Uterus (tissue), 4 donors: ENCODE results near the gene NCF1. TPM values are rescaled to one million over a fixed set of nuclear protein-coding genes. Genes with fewer than 3 reads are reported as not detected.
"Not testable (repeated sequence)": the region's sequence is repeated elsewhere in the genome, so short reads cannot be mapped to it uniquely, and the experiment has no call there.

Experiments used
- DNase-seq, 2 donors: peaks; one replicate each; pipeline ENCODE4 v3.0.0-alpha.2; 2019 to 2020
- H3K27ac ChIP-seq, 2 donors: fragments of 200-600 bp; sonication (generic); 1 replicate in 1 of 2; 2 replicates in 1 of 2; pipeline ENCODE4 v1.5.1; 2016 to 2018
- H3K27me3 ChIP-seq, 2 donors: fragments of 200-600 bp; sonication (generic); one replicate each; pipeline ENCODE4 v1.5.1; 2018 to 2019; ENCODE audit warnings: control low read depth in 1 of 2
- H3K36me3 ChIP-seq, 2 donors: fragments of 200-600 bp; sonication (generic); one replicate each; pipeline ENCODE4 v1.5.1; 2019; ENCODE audit warnings: control low read depth in 1 of 2
- H3K4me1 ChIP-seq, 2 donors: fragments of 200-600 bp; sonication (generic); one replicate each; pipeline ENCODE4 v1.5.1; 2018 to 2019; ENCODE audit warnings: control low read depth in 1 of 2
- H3K4me3 ChIP-seq, 2 donors: fragments of 200-600 bp; sonication (generic); 1 replicate in 1 of 2; 2 replicates in 1 of 2; pipeline ENCODE4 v1.5.1; 2018 to 2019; ENCODE audit warnings: mild to moderate bottlenecking in 1 of 2
- H3K9me3 ChIP-seq, 2 donors: fragments of 200-600 bp; sonication (generic); one replicate each; pipeline ENCODE4 v1.5.1; 2019; ENCODE audit warnings: control low read depth in 1 of 2
- CTCF ChIP-seq, 4 experiments: fragments of 200-600 bp in 2 of 4; fragments of 450-650 bp in 2 of 4; sonication (generic) in 2 of 4; IDR thresholded peaks; one replicate each; pipeline ENCODE4 v1.5.1; 2016 to 2019; ENCODE audit warnings: antibody characterized with exemption in 4 of 4, mild to moderate bottlenecking in 2 of 4, moderate library complexity in 1 of 4
- POLR2A ChIP-seq, 2 donors: fragments of 450-650 bp; IDR thresholded peaks; one replicate each; pipeline ENCODE4 v1.6.1; 2016; ENCODE audit warnings: antibody characterized with exemption in 2 of 2, mild to moderate bottlenecking in 1 of 2, moderate library complexity in 1 of 2
- intact Hi-C: fragments of 100-400 bp; cut with DNase I; formaldehyde crosslinking; loops from one replicate; pipeline ENCODE4 v1.15.1; 2023; ENCODE audit warnings: low total_unique reads
- total RNA-seq, 4 donors: library from RNA; depleted of rRNA in 3 of 4; stranded (reverse); fragments of >200 nt in 3 of 4; gene quantifications; one replicate each; pipeline versions ENCODE4 v1.1.0 to v1.2.4, GENCODE V29; 2014 to 2023
- donor health status: DM: yes; HTN: yes; CAD: no.

Gene NCF1
- 10 to 100 TPM in 1 of 4 donors, 1 to 10 TPM in 1, under 1 TPM in 1, not detected in 1; 0.55 to 21.0 (median 1.1) TPM for total RNA-seq

DNA sequence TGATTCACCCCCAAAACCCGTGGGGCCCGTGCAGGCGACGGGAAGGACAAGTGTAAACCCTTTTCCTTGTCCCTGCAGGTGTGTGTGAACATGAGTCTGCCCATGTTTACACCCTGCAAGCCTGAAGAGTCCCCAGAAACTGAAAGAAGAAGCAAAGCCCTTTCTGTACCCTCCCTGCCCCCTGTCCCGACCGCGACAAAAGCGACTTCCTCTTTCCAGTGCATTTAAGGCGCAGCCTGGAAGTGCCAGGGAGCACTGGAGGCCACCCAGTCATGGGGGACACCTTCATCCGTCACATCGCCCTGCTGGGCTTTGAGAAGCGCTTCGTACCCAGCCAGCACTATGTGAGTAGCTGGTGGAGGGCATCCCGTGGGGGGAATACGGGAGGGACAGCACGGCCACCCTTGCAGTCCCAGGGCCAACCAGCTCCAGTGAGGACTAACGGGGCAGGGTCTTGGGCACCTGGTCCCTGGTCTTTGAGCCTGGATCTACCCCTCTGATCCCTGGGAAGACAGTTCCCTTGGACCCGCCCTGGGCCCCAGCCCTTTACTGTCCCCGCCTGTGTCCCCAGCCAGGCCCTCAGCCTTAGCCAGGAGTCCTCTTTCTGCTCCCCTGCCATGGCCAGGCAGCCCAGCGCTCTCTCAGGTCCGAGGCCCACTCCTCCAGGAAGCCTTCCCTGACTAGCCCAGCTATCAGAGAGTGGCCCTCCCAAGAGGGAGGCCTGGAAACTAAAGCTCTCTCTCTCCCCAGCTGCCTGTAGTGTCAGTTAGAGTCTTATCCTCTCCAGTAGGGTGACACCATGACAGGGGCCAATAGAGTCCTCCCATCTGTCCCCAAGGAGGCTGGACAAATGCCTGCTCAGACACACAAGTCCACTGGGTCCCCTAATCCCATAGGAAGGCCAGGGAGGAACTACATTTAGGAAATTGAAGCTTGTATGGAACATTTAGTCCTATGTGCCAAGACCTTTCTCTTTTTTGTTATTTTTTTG is at the start of gene NCF1:
Gene NCF1, plus strand, starts transcription at position 252 of the 991 bp plus-strand sequence. Its CDS starts 21 bp downstream, at position 273.
- H3K4me1 ChIP-seq, H3K27me3 ChIP-seq, H3K27ac ChIP-seq, intact Hi-C loops, H3K9me3 ChIP-seq, DNase-seq, H3K4me3 ChIP-seq, H3K36me3 ChIP-seq: not testable (repeated sequence)

GRCh38 chr7:74725840-74726239 is 48.0 kb upstream of the NCF1 start:
- Histone ChIP-seq H3K36me3 (no peaks in the 10 kb centered on the region), H3K4me3 (no peak overlapping the region), H3K27ac (no peak overlapping the region), H3K4me1 (no peaks in the 10 kb centered on the region), H3K27me3 (no peaks in the 10 kb centered on the region), H3K9me3 (no peaks in the 10 kb centered on the region)
- TF ChIP-seq CTCF (IDR thresholded peaks at IDR 0.05) (no peak), POLR2A (IDR thresholded peaks at IDR 0.05) (no peak)
- intact Hi-C loops: no loop called here
- no peak for DNase-seq

DNA sequence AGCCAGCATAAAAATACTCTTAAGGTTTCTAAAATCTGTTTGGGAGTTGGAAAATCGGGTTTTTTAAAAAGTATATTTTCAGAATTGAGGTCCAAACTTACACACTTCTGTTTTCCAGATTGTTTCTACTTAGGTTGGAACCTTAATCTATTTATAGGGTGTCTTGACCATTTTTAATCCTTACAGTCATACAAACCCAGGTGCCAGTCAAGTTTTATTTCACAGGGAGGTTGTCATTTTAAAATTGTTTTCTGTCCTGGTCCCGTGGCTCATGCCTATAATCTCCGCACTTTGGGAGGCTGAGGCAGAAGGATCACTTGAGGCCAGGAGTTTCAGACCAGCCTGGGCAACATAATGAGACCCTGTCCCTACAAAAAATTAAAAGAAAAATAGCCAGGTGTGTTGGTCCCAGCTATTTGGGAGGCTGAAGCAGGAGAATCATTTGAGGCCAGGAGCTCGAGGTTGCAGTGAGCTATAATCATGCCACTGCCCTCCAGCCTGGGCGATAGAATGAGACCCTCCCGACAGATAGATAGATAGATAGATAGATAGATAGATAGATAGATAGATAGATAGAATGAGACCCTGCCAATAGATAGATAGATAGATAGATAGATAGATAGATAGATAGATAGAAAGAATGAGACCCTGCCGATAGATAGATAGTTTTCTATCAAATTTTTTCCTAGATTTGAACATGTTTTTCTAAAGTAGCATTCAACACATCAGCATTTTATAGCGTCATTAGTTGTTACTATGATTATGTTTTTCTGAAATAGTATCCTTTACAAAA is 47.3 kb upstream of the NCF1 start:
- no peaks in the 10 kb centered on the region for H3K27me3 ChIP-seq
- no peak for DNase-seq
- no peaks in the 10 kb centered on the region for H3K4me1 ChIP-seq
- no peak overlapping the region for H3K27ac ChIP-seq
- intact Hi-C loops: no loop called here
- no peak overlapping the region for H3K4me3 ChIP-seq
- no peaks in the 10 kb centered on the region for H3K9me3 ChIP-seq
- H3K36me3 ChIP-seq: no peaks in the 10 kb centered on the region
- TF ChIP-seq CTCF (IDR thresholded peaks at IDR 0.05): no peak
- no peak for TF ChIP-seq POLR2A (IDR thresholded peaks at IDR 0.05)

- H3K27me3 ChIP-seq, H3K4me3 ChIP-seq, DNase-seq, H3K4me1 ChIP-seq, intact Hi-C loops, H3K27ac ChIP-seq, H3K36me3 ChIP-seq, H3K9me3 ChIP-seq: not testable (repeated sequence)
These were observed 45.1 kb upstream of the NCF1 start for GRCh38 chr7:74728686-74729085.

GRCh38 chr7:74730186-74730585 is 43.6 kb upstream of the NCF1 start:
- H3K27ac ChIP-seq, intact Hi-C loops, H3K9me3 ChIP-seq, H3K36me3 ChIP-seq, H3K27me3 ChIP-seq, H3K4me1 ChIP-seq, H3K4me3 ChIP-seq, DNase-seq: not testable (repeated sequence)

DNA sequence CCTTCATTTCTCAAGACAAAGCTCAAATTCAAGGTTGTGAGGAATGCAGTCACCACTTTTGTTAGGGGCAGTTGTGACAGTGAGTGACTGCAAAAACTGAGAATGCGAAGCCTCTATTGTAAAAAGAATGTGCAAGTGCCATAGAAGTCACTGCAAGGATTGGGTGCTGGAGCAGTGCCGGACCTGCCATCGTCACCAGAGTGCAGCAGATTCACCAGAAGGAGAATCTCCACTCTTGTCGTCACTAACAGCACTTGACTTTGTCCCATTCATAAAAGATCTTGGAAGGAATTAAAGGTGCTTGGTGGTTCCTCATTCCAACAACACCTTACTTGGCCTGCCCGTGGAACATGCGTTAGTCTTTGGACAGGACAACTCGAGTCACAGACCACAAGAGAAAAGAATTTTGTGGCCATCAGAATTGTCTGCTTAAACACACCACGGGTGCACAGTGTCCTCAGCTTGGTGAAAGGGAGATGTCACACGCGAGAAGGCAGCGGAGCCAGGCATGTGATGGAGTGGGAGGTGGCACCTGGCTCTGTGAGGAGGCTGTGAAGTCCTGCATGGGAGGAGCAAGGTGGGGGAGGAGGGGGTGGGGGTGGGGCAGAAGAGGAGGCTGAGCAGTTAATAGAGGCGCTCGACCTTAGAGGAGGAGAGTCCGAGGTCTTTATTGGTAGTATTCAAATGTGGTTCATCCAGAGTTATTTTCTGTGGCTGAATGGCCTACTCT is 33.7 kb upstream of the NCF1 start:
- H3K9me3 ChIP-seq, intact Hi-C loops, H3K4me1 ChIP-seq, DNase-seq, H3K4me3 ChIP-seq, H3K27me3 ChIP-seq, H3K27ac ChIP-seq, H3K36me3 ChIP-seq: not testable (repeated sequence)

DNA sequence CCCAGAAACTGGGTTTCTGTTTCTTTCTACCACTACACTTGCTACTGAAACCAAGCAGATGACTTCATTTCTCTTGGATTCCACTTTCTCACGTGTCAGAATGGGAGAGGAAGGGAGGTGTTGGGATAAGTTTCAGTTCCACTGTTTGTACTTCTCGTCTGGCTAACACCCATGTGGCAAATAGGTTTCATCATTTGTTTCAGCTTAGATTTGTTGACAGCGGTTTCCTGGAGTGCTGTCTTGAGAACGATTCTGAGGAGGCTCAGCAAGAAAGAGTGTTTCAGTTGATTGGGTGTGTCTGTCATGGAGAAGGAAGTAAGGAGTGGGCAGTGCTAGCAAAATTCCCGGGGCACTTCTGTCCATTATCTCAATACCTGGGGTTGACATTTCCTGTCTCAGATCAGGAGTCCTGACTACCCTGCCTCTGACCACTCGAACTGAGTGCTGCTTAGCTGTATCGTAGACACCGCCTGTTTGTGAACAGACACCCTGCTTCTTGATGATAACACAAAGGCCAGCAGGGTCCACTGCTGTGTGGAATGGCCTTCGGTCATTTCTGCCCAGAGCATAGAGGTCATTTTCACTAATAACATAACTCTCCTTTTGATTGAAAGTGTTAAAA is 29.8 kb upstream of the NCF1 start:
- intact Hi-C loops, H3K4me1 ChIP-seq, H3K9me3 ChIP-seq, H3K27me3 ChIP-seq, H3K4me3 ChIP-seq, H3K36me3 ChIP-seq, DNase-seq, H3K27ac ChIP-seq: not testable (repeated sequence)

GRCh38 chr7:74753921-74754482 is 19.8 kb upstream of the NCF1 start:
- intact Hi-C loops, H3K27me3 ChIP-seq, H3K4me3 ChIP-seq, H3K9me3 ChIP-seq, H3K27ac ChIP-seq, H3K4me1 ChIP-seq, H3K36me3 ChIP-seq, DNase-seq: not testable (repeated sequence)

DNA sequence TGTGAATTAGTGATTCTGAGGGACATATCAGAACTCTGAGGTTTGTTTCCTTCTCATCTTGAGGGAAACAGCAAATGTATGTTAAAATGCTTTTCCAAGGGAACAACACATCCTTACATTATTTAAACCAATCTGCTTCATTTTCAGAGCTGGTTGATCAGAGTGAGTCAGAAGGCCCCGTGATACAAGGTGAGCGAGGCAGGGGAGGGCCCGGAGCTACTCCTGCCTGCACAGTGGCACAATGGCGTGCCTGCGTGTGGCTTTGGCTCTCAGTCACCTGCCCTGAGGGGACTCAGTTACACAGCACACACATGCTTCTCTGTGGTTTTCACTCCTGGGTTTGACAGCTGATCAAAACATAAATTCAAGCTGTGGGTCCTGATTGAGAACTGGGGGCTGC is 17.1 kb upstream of the NCF1 start:
- H3K27ac ChIP-seq, H3K9me3 ChIP-seq, intact Hi-C loops, H3K36me3 ChIP-seq, H3K4me3 ChIP-seq, H3K27me3 ChIP-seq, H3K4me1 ChIP-seq, DNase-seq: not testable (repeated sequence)

GRCh38 chr7:74758268-74758667 is 15.5 kb upstream of the NCF1 start:
- H3K9me3 ChIP-seq, H3K4me1 ChIP-seq, H3K4me3 ChIP-seq, H3K27me3 ChIP-seq, intact Hi-C loops, DNase-seq, H3K36me3 ChIP-seq, H3K27ac ChIP-seq: not testable (repeated sequence)
